ENCODE results near the gene NEMP2. TPM values are rescaled to one million over a fixed set of nuclear protein-coding genes. Genes with fewer than 3 reads are reported as not detected.

The NEMP2 gene
- total and polyA plus RNA-seq, 4 donors: 0.67 to 6.1 (median 2.8) TPM

GRCh38 chr2:190529486-190530247 is 4.9 kb downstream of the NEMP2 start:
- no peaks in the 10 kb centered on the region for H3K9me3 ChIP-seq (ENCODE audit: control insufficient read depth in 4 of 4, low read length in 3 of 4)
- no peak for DNase-seq (ENCODE audit: low spot score)
- 59% methylated on average over 3 of the region's 3 CpGs for WGBS
- H3K4me3 ChIP-seq (ENCODE audit: low read depth in 1 of 3, low read length in 3 of 3): no peak overlapping the region
- H3K27me3 ChIP-seq (ENCODE audit: control insufficient read depth in 4 of 4, insufficient read depth in 4 of 4, low read length in 3 of 4): no peaks in the 10 kb centered on the region
- no peak overlapping the region for H3K27ac ChIP-seq (ENCODE audit: low read depth in 1 of 2, low read length in 2 of 2)
- no peak overlapping the region for H3K9ac ChIP-seq (ENCODE audit: low read depth in 1 of 2, low read length in 2 of 2)
- H3K4me1 ChIP-seq (ENCODE audit: control insufficient read depth in 4 of 4, insufficient read depth in 4 of 4, low read length in 3 of 4): peaks cover 1 to 16% (median 6%) of the 10 kb centered on the region in 4 donors
- TF ChIP-seq FOXA1 (IDR thresholded peaks at IDR 0.05): no peak
- TF ChIP-seq, protein P1, sequence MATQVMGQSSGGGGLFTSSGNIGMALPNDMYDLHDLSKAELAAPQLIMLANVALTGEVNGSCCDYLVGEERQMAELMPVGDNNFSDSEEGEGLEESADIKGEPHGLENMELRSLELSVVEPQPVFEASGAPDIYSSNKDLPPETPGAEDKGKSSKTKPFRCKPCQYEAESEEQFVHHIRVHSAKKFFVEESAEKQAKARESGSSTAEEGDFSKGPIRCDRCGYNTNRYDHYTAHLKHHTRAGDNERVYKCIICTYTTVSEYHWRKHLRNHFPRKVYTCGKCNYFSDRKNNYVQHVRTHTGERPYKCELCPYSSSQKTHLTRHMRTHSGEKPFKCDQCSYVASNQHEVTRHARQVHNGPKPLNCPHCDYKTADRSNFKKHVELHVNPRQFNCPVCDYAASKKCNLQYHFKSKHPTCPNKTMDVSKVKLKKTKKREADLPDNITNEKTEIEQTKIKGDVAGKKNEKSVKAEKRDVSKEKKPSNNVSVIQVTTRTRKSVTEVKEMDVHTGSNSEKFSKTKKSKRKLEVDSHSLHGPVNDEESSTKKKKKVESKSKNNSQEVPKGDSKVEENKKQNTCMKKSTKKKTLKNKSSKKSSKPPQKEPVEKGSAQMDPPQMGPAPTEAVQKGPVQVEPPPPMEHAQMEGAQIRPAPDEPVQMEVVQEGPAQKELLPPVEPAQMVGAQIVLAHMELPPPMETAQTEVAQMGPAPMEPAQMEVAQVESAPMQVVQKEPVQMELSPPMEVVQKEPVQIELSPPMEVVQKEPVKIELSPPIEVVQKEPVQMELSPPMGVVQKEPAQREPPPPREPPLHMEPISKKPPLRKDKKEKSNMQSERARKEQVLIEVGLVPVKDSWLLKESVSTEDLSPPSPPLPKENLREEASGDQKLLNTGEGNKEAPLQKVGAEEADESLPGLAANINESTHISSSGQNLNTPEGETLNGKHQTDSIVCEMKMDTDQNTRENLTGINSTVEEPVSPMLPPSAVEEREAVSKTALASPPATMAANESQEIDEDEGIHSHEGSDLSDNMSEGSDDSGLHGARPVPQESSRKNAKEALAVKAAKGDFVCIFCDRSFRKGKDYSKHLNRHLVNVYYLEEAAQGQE (IDR thresholded peaks at IDR 0.05): no peak
- TF ChIP-seq RXRA (IDR thresholded peaks at IDR 0.05): no peak
- TF ChIP-seq YY1 (IDR thresholded peaks at IDR 0.05): no peak
- TF ChIP-seq, protein P2, sequence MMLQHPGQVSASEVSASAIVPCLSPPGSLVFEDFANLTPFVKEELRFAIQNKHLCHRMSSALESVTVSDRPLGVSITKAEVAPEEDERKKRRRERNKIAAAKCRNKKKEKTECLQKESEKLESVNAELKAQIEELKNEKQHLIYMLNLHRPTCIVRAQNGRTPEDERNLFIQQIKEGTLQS (IDR thresholded peaks at IDR 0.05): no peak
- no peak for TF ChIP-seq NR2F2 (IDR thresholded peaks at IDR 0.05)
- no peak for TF ChIP-seq JUND (IDR thresholded peaks at IDR 0.05)
- no peak for TF ChIP-seq SP1 (IDR thresholded peaks at IDR 0.05)
- no peak for TF ChIP-seq GABPA (IDR thresholded peaks at IDR 0.05 in 1 of 2, conservative IDR thresholded peaks at IDR 0.05 in 1 of 2)
- no peak for TF ChIP-seq RAD21 (IDR thresholded peaks at IDR 0.05)
- no peak for TF ChIP-seq EGR1 (IDR thresholded peaks at IDR 0.05; ENCODE audit: low read depth in 2 of 2)
- TF ChIP-seq HNF4A (conservative IDR thresholded peaks at IDR 0.05): no peak
- no peak for TF ChIP-seq ZBTB33 (IDR thresholded peaks at IDR 0.05)
- TF ChIP-seq TAF1 (conservative IDR thresholded peaks at IDR 0.05): no peak
- no peak for TF ChIP-seq HNF4G (IDR thresholded peaks at IDR 0.05)
- TF ChIP-seq, protein P3, sequence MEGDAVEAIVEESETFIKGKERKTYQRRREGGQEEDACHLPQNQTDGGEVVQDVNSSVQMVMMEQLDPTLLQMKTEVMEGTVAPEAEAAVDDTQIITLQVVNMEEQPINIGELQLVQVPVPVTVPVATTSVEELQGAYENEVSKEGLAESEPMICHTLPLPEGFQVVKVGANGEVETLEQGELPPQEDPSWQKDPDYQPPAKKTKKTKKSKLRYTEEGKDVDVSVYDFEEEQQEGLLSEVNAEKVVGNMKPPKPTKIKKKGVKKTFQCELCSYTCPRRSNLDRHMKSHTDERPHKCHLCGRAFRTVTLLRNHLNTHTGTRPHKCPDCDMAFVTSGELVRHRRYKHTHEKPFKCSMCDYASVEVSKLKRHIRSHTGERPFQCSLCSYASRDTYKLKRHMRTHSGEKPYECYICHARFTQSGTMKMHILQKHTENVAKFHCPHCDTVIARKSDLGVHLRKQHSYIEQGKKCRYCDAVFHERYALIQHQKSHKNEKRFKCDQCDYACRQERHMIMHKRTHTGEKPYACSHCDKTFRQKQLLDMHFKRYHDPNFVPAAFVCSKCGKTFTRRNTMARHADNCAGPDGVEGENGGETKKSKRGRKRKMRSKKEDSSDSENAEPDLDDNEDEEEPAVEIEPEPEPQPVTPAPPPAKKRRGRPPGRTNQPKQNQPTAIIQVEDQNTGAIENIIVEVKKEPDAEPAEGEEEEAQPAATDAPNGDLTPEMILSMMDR (IDR thresholded peaks at IDR 0.05; ENCODE audit: low read depth, low read length, missing input control): no peak
- TF ChIP-seq FOXA2 (IDR thresholded peaks at IDR 0.05): no peak
- no peaks in the 10 kb centered on the region for H3K36me3 ChIP-seq (ENCODE audit: control insufficient read depth in 4 of 4, insufficient read depth in 3 of 4, low read depth in 1 of 4, low read length in 3 of 4)
